ENCODE data around the gene FAM83C. TPM values are rescaled to one million over a fixed set of nuclear protein-coding genes. Genes with fewer than 3 reads are reported as not detected.
"Not testable (repeated sequence)": the region's sequence is repeated elsewhere in the genome, so short reads cannot be mapped to it uniquely, and the experiment has no call there.

FAM83C gene
- total RNA-seq, 1 experiment from 2014 or later: not detected

GRCh38 chr20:35316086-35316485, 23.9 kb upstream of the FAM83C start:
- TF ChIP-seq RORB (CRISPR knock-in tag; IDR thresholded peaks at IDR 0.05): no peak
- TF ChIP-seq IRF1 (CRISPR knock-in tag; IDR thresholded peaks at IDR 0.05): no peak
- TF ChIP-seq ATF1 (CRISPR knock-in tag; IDR thresholded peaks at IDR 0.05): no peak
- no peak for TF ChIP-seq GTF2I (CRISPR knock-in tag; conservative IDR thresholded peaks at IDR 0.05)
- TF ChIP-seq E2F4 (CRISPR knock-in tag; IDR thresholded peaks at IDR 0.05; ENCODE audit: borderline replicate concordance, low read depth): no peak
- no peak for TF ChIP-seq ETV6 (CRISPR knock-in tag; IDR thresholded peaks at IDR 0.05)
- TF ChIP-seq FOXP4 (CRISPR knock-in tag; IDR thresholded peaks at IDR 0.05): no peak
- no peak for TF ChIP-seq ZNF416 (CRISPR knock-in tag; IDR thresholded peaks at IDR 0.05)
- no peak for TF ChIP-seq RELA (CRISPR knock-in tag; IDR thresholded peaks at IDR 0.05; ENCODE audit: borderline replicate concordance)
- no peak for DNase-seq (ENCODE audit: low spot score)
- Mint-ChIP-seq H3K36me3 (peaks cover 4% of the 10 kb centered on the region), H3K4me3 (no peak overlapping the region), H3K9me3 (no peaks in the 10 kb centered on the region), H3K4me1 (peaks cover 34% of the 10 kb centered on the region), H3K27me3 (ENCODE audit: low read depth) (no peaks in the 10 kb centered on the region), H3K27ac (peak overlapping the region; percentile 47; the same call in 1 of the 2 replicates)
- no peak for ATAC-seq
- ChIA-PET CTCF (interaction anchor here (2.4 kb wide), 1 partner anchor 13 kb away, joined by 8 read pairs; no protein-coding TSS in a partner anchor), POLR2A (no interaction called here)

- not testable (repeated sequence) for H3K9me3 Mint-ChIP-seq; ATAC-seq; H3K4me3 Mint-ChIP-seq; H3K36me3 Mint-ChIP-seq; H3K27me3 Mint-ChIP-seq (ENCODE audit: low read depth); DNase-seq (ENCODE audit: low spot score)
- Mint-ChIP-seq H3K4me1 (peaks cover 33% of the 10 kb centered on the region), H3K27ac (0 out of 2 replicates have a peak overlapping the region, but pooled peaks have one; percentile 47)
- ChIA-PET CTCF (interaction anchor here (1.0 kb wide), 1 partner anchor 14 kb away, joined by 4 read pairs; no protein-coding TSS in a partner anchor), POLR2A (interaction anchor here (1.2 kb wide), 1 partner anchor 139 kb away, joined by 3 read pairs; no protein-coding TSS in a partner anchor)
Measured at GRCh38 chr20:35315632-35316020, 23.4 kb upstream of the FAM83C start.

GRCh38 chr20:35314816-35315631, 22.8 kb upstream of the FAM83C start:
- ATAC-seq: no peak
- Mint-ChIP-seq H3K9me3 (no peaks in the 10 kb centered on the region), H3K27me3 (ENCODE audit: low read depth) (no peaks in the 10 kb centered on the region), H3K4me1 (peaks cover 27% of the 10 kb centered on the region), H3K27ac (peak overlapping the region; percentile 81), H3K4me3 (no peak overlapping the region), H3K36me3 (peaks cover 5% of the 10 kb centered on the region)
- ChIA-PET CTCF (interaction anchor here (1.0 to 1.3 kb wide), 2 partner anchors 11 to 14 kb away, joined by 4 to 5 read pairs; no protein-coding TSS in a partner anchor), POLR2A (interaction anchor here (1.2 kb wide), 1 partner anchor 140 kb away, joined by 3 read pairs; no protein-coding TSS in a partner anchor)
- DNase-seq (ENCODE audit: low spot score): no peak
- TF ChIP-seq ZNF121 (CRISPR knock-in tag; IDR thresholded peaks at IDR 0.05) (no peak), RELA (CRISPR knock-in tag; IDR thresholded peaks at IDR 0.05; ENCODE audit: borderline replicate concordance) (no peak), ESRRA (CRISPR knock-in tag; IDR thresholded peaks at IDR 0.05; ENCODE audit: borderline replicate concordance) (no peak), AFF4 (CRISPR knock-in tag; IDR thresholded peaks at IDR 0.05; ENCODE audit: borderline replicate concordance) (no peak), SMAD3 (CRISPR knock-in tag; IDR thresholded peaks at IDR 0.05; ENCODE audit: borderline replicate concordance) (no peak), ZBTB43 (CRISPR knock-in tag; IDR thresholded peaks at IDR 0.05) (no peak), NFE2L1 (CRISPR knock-in tag; IDR thresholded peaks at IDR 0.05) (no peak), MAX (CRISPR knock-in tag; IDR thresholded peaks at IDR 0.05) (no peak), TP53 (CRISPR knock-in tag; IDR thresholded peaks at IDR 0.05) (no peak), ZNF416 (CRISPR knock-in tag; IDR thresholded peaks at IDR 0.05) (no peak), ZNF263 (CRISPR knock-in tag; IDR thresholded peaks at IDR 0.05; ENCODE audit: low read depth) (no peak), CTCF (IDR thresholded peaks at IDR 0.05) (no peak)
